T-helper 2 cell treated with Interferon-gamma antibody and Interleukin-4, amounts not matched to agents 5 μg/mL and 100 μg/mL, for 36 hours (primary cell): Measurements from ENCODE around the gene SGIP1.

Source experiments
- DNase-seq: peaks from one replicate; pipeline ENCODE4 v3.0.0; 2021; ENCODE audit warnings: low spot score
- H3K27ac Mint-ChIP-seq: one replicate; pipeline ENCODE4 v1.8.0; 2021; ENCODE audit warnings: mild to moderate bottlenecking, mixed read lengths
- H3K27me3 Mint-ChIP-seq: one replicate; pipeline ENCODE4 v1.8.0; 2021; ENCODE audit warnings: low read depth, mixed read lengths
- H3K36me3 Mint-ChIP-seq: one replicate; pipeline ENCODE4 v1.8.0; 2021; ENCODE audit warnings: low read depth, mixed read lengths
- H3K4me1 Mint-ChIP-seq: one replicate; pipeline ENCODE4 v1.8.0; 2021; ENCODE audit warnings: low read depth, mixed read lengths
- H3K4me3 Mint-ChIP-seq: one replicate; pipeline ENCODE4 v1.8.0; 2022; ENCODE audit warnings: mild to moderate bottlenecking, moderate library complexity, mixed read lengths
- H3K9me3 Mint-ChIP-seq: one replicate; pipeline ENCODE4 v1.8.0; 2021; ENCODE audit warnings: mixed read lengths

The SGIP1 gene

GRCh38 chr1:66505671-66506392 lies 28.1 kb upstream of the SGIP1 start:
- DNase-seq = no peak
- H3K4me3 Mint-ChIP-seq = no peak overlapping the region
- no peaks in the 10 kb centered on the region for H3K36me3 Mint-ChIP-seq
- H3K4me1 Mint-ChIP-seq = no peaks in the 10 kb centered on the region
- H3K9me3 Mint-ChIP-seq = no peaks in the 10 kb centered on the region
- H3K27ac Mint-ChIP-seq = no peak overlapping the region
- H3K27me3 Mint-ChIP-seq = peaks cover 8% of the 10 kb centered on the region

GRCh38 chr1:66506393-66506687 lies 27.6 kb upstream of the SGIP1 start:
- no peak for DNase-seq
- Mint-ChIP-seq H3K27me3 (peaks cover 8% of the 10 kb centered on the region), H3K4me1 (no peaks in the 10 kb centered on the region), H3K36me3 (no peaks in the 10 kb centered on the region), H3K27ac (no peak overlapping the region), H3K9me3 (no peaks in the 10 kb centered on the region), H3K4me3 (no peak overlapping the region)

GRCh38 chr1:66506991-66507390 lies 27.0 kb upstream of the SGIP1 start:
- DNase-seq = no peak
- Mint-ChIP-seq H3K4me3 (no peak overlapping the region), H3K27ac (no peak overlapping the region), H3K9me3 (no peaks in the 10 kb centered on the region), H3K27me3 (peaks cover 6% of the 10 kb centered on the region), H3K36me3 (no peaks in the 10 kb centered on the region), H3K4me1 (no peaks in the 10 kb centered on the region)

- no peaks in the 10 kb centered on the region for H3K4me1 Mint-ChIP-seq
- no peaks in the 10 kb centered on the region for H3K9me3 Mint-ChIP-seq
- no peak overlapping the region for H3K27ac Mint-ChIP-seq
- DNase-seq = no peak
- peaks cover 5% of the 10 kb centered on the region for H3K27me3 Mint-ChIP-seq
- H3K4me3 Mint-ChIP-seq = no peak overlapping the region
- H3K36me3 Mint-ChIP-seq = no peaks in the 10 kb centered on the region
Observed at GRCh38 chr1:66510407-66510806, 23.5 kb upstream of the SGIP1 start.

- no peaks in the 10 kb centered on the region for H3K4me1 Mint-ChIP-seq
- no peak overlapping the region for H3K27ac Mint-ChIP-seq
- H3K27me3 Mint-ChIP-seq = peaks cover 11% of the 10 kb centered on the region
- no peaks in the 10 kb centered on the region for H3K36me3 Mint-ChIP-seq
- H3K4me3 Mint-ChIP-seq = no peak overlapping the region
- no peak for DNase-seq
- no peaks in the 10 kb centered on the region for H3K9me3 Mint-ChIP-seq
Observed at GRCh38 chr1:66511118-66511517, 22.8 kb upstream of the SGIP1 start.

GRCh38 chr1:66517959-66518358 lies 16.0 kb upstream of the SGIP1 start:
- H3K4me3 Mint-ChIP-seq = no peak overlapping the region
- H3K27me3 Mint-ChIP-seq = peaks cover 8% of the 10 kb centered on the region
- no peaks in the 10 kb centered on the region for H3K9me3 Mint-ChIP-seq

GRCh38 chr1:66518654-66519053 lies 15.3 kb upstream of the SGIP1 start:
- Mint-ChIP-seq H3K27ac (no peak overlapping the region), H3K9me3 (no peaks in the 10 kb centered on the region), H3K36me3 (no peaks in the 10 kb centered on the region), H3K27me3 (peaks cover 6% of the 10 kb centered on the region), H3K4me1 (no peaks in the 10 kb centered on the region), H3K4me3 (no peak overlapping the region)
- DNase-seq = no peak

More at GRCh38 chr1:66517959-66518358, 16.0 kb upstream of the SGIP1 start:
- no peaks in the 10 kb centered on the region for H3K36me3 Mint-ChIP-seq
- H3K27ac Mint-ChIP-seq = no peak overlapping the region
- DNase-seq = no peak
- no peaks in the 10 kb centered on the region for H3K4me1 Mint-ChIP-seq

GRCh38 chr1:66519992-66520391 lies 14.0 kb upstream of the SGIP1 start:
- Mint-ChIP-seq H3K4me3 (no peak overlapping the region), H3K27me3 (peaks cover 6% of the 10 kb centered on the region), H3K36me3 (no peaks in the 10 kb centered on the region), H3K27ac (no peak overlapping the region), H3K4me1 (no peaks in the 10 kb centered on the region), H3K9me3 (no peaks in the 10 kb centered on the region)
- no peak for DNase-seq

- Mint-ChIP-seq H3K36me3 (no peaks in the 10 kb centered on the region), H3K27me3 (peaks cover 5% of the 10 kb centered on the region), H3K4me3 (no peak overlapping the region), H3K27ac (no peak overlapping the region), H3K4me1 (no peaks in the 10 kb centered on the region), H3K9me3 (no peaks in the 10 kb centered on the region)
- no peak for DNase-seq
Observed at GRCh38 chr1:66520655-66521054, 13.3 kb upstream of the SGIP1 start.

GRCh38 chr1:66521721-66522365 lies 12.1 kb upstream of the SGIP1 start:
- Mint-ChIP-seq H3K4me3 (no peak overlapping the region), H3K4me1 (no peaks in the 10 kb centered on the region), H3K27ac (no peak overlapping the region), H3K36me3 (no peaks in the 10 kb centered on the region), H3K9me3 (no peaks in the 10 kb centered on the region), H3K27me3 (no peaks in the 10 kb centered on the region)
- DNase-seq = no peak

- DNase-seq = no peak
- no peaks in the 10 kb centered on the region for H3K36me3 Mint-ChIP-seq
- no peaks in the 10 kb centered on the region for H3K27me3 Mint-ChIP-seq
- no peaks in the 10 kb centered on the region for H3K9me3 Mint-ChIP-seq
- H3K4me1 Mint-ChIP-seq = no peaks in the 10 kb centered on the region
- H3K27ac Mint-ChIP-seq = no peak overlapping the region
- no peak overlapping the region for H3K4me3 Mint-ChIP-seq
Observed at GRCh38 chr1:66523562-66523961, 10.4 kb upstream of the SGIP1 start.

- no peak overlapping the region for H3K4me3 Mint-ChIP-seq
- no peaks in the 10 kb centered on the region for H3K4me1 Mint-ChIP-seq
- DNase-seq = no peak
- no peak overlapping the region for H3K27ac Mint-ChIP-seq
- H3K36me3 Mint-ChIP-seq = no peaks in the 10 kb centered on the region
- no peaks in the 10 kb centered on the region for H3K9me3 Mint-ChIP-seq
- peaks cover 4% of the 10 kb centered on the region for H3K27me3 Mint-ChIP-seq
Observed at GRCh38 chr1:66525086-66525485, 8.9 kb upstream of the SGIP1 start.

GRCh38 chr1:66526036-66526435 lies 7.9 kb upstream of the SGIP1 start:
- peaks cover 7% of the 10 kb centered on the region for H3K27me3 Mint-ChIP-seq
- no peaks in the 10 kb centered on the region for H3K9me3 Mint-ChIP-seq
- H3K27ac Mint-ChIP-seq = no peak overlapping the region
- no peak overlapping the region for H3K4me3 Mint-ChIP-seq
- no peaks in the 10 kb centered on the region for H3K36me3 Mint-ChIP-seq
- H3K4me1 Mint-ChIP-seq = no peaks in the 10 kb centered on the region
- no peak for DNase-seq

- no peaks in the 10 kb centered on the region for H3K4me1 Mint-ChIP-seq
- DNase-seq = no peak
- no peaks in the 10 kb centered on the region for H3K9me3 Mint-ChIP-seq
- no peak overlapping the region for H3K27ac Mint-ChIP-seq
- H3K4me3 Mint-ChIP-seq = no peak overlapping the region
- no peaks in the 10 kb centered on the region for H3K36me3 Mint-ChIP-seq
- peaks cover 16% of the 10 kb centered on the region for H3K27me3 Mint-ChIP-seq
Observed at GRCh38 chr1:66526991-66527390, 7.0 kb upstream of the SGIP1 start.

GRCh38 chr1:66527686-66528085 lies 6.3 kb upstream of the SGIP1 start:
- Mint-ChIP-seq H3K4me3 (no peak overlapping the region), H3K27me3 (peaks cover 23% of the 10 kb centered on the region), H3K27ac (no peak overlapping the region), H3K36me3 (no peaks in the 10 kb centered on the region), H3K4me1 (peaks cover 3% of the 10 kb centered on the region), H3K9me3 (no peaks in the 10 kb centered on the region)
- no peak for DNase-seq
